Fibroblast of skin of left biceps (primary cell): ENCODE results near the gene ITGB1BP2.
A peak's percentile ranks its signal among the peaks of the same experiment; 100 is the strongest.
"Not testable (repeated sequence)": the region's sequence is repeated elsewhere in the genome, so short reads cannot be mapped to it uniquely, and the experiment has no call there.

Source experiments
- DNase-seq, 2 experiments: peaks; one replicate each; pipeline ENCODE4 v3.0.0-alpha.2; 2013; ENCODE audit warnings: low read depth in 2 of 2

Gene ITGB1BP2

GRCh38 chrX:71301195-71301924 lies at the start of gene ITGB1BP2:
Gene ITGB1BP2 (plus strand): TSS chrX:71301750. CDS start chrX:71301807, 57 bp downstream.
- DNase-seq, result no peak

- no peak for DNase-seq
These were observed 49.3 kb upstream of the ITGB1BP2 start for GRCh38 chrX:71252221-71252620.

GRCh38 chrX:71253253-71254091 lies 48.1 kb upstream of the ITGB1BP2 start:
- no peak for DNase-seq

GRCh38 chrX:71254092-71254963 lies 47.2 kb upstream of the ITGB1BP2 start, which contains the start of gene ZMYM3:
Gene ZMYM3 (minus strand): TSS chrX:71254140. CDS start chrX:71253255, 885 bp downstream.
- peak; percentile 58 to 62 for DNase-seq

GRCh38 chrX:71256051-71256450 lies 45.5 kb upstream of the ITGB1BP2 start:
- no peak for DNase-seq

- no peak for DNase-seq
These were observed 44.7 kb upstream of the ITGB1BP2 start for GRCh38 chrX:71256856-71257255.

- DNase-seq, result not testable (repeated sequence)
These were observed 32.9 kb upstream of the ITGB1BP2 start for GRCh38 chrX:71268624-71269023.

GRCh38 chrX:71269801-71270395 lies 31.7 kb upstream of the ITGB1BP2 start:
- DNase-seq, result no peak

- DNase-seq, result not testable (repeated sequence)
These were observed 29.2 kb upstream of the ITGB1BP2 start for GRCh38 chrX:71272313-71272712.

GRCh38 chrX:71281300-71281699 lies 20.2 kb upstream of the ITGB1BP2 start:
- not testable (repeated sequence) for DNase-seq

- no peak for DNase-seq
These were observed 18.8 kb upstream of the ITGB1BP2 start for GRCh38 chrX:71282514-71283402.

GRCh38 chrX:71283403-71284143 lies 18.0 kb upstream of the ITGB1BP2 start, which contains the start of gene NONO:
Gene NONO (plus strand): TSS chrX:71283635. CDS start chrX:71290638, 7,003 bp downstream.
- DNase-seq, result peak; percentile 99

GRCh38 chrX:71285929-71286328 lies 15.6 kb upstream of the ITGB1BP2 start:
- DNase-seq, result no peak

- DNase-seq, result no peak
These were observed 10.2 kb upstream of the ITGB1BP2 start for GRCh38 chrX:71291381-71291780.

- DNase-seq, result peak; percentile 47 to 55
These were observed 8.7 kb upstream of the ITGB1BP2 start for GRCh38 chrX:71292669-71293365.

GRCh38 chrX:71296806-71297205 lies 4.7 kb upstream of the ITGB1BP2 start:
- no peak for DNase-seq

- DNase-seq, result no peak
These were observed 3.4 kb upstream of the ITGB1BP2 start for GRCh38 chrX:71298119-71298518.

- not testable (repeated sequence) for DNase-seq
These were observed 1.5 kb upstream of the ITGB1BP2 start for GRCh38 chrX:71300064-71300463.

GRCh38 chrX:71300495-71300894 lies 1.1 kb upstream of the ITGB1BP2 start:
- DNase-seq, result not testable (repeated sequence)
